ENCODE results near the gene ASIP. TPM values are rescaled to one million over a fixed set of nuclear protein-coding genes. Genes with fewer than 3 reads are reported as not detected.

The ASIP gene
- total and polyA plus RNA-seq, 2 of the 13 experiments (the other 11 are each of a cell fraction or from before 2014, with no cell fraction given) = not detected

DNA sequence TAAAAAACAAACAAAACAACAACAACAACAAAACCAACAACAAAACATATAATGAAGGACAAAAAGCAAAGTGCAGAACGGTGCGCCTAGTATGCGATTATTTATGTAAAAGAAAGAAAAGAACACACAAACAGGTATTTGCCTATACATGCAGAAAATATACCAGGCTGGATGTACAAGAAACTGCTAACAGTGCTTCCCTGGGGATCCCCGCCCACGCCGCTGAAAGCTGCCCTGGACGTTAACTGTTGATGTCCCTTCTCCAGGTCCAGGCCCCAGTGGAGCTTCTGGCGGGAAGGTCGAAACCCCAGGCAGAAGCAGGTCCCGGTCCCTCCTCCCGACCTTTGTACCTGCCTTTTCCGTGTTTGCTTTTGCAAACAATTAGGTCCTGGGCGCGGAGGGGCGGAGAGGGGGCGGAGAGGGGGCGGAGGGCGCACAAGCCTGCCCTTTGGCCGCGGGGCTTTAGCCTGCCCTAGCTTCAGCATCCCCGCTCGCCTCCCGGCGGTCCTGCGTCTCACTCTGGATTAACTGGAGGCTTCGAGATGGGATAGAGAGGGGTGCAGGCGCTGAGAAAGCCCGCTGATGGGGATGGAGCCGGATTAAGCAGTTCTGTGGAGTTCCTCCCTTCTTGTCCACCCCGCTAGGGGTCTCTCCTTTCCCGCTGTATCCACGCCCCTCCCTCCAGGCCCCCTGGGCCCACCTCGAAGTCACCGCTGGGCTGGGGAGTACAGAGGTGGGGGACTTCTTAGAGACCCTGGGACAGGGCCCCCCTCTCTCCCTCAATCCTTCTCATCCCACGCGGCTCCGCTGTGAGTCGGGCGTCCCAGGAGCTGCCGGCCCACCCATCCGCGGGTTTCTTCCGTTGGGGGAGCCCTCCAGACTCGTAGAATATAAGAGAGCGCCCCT is 70.1 kb downstream of the ASIP start (continued):
- TF ChIP-seq, protein P1, sequence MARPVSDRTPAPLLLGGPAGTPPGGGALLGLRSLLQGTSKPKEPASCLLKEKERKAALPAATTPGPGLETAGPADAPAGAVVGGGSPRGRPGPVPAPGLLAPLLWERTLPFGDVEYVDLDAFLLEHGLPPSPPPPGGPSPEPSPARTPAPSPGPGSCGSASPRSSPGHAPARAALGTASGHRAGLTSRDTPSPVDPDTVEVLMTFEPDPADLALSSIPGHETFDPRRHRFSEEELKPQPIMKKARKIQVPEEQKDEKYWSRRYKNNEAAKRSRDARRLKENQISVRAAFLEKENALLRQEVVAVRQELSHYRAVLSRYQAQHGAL (CRISPR knock-in tag; IDR thresholded peaks at IDR 0.05; ENCODE audit: not compliant biosample characterization) = peak; percentile 34
- TF ChIP-seq PRDM4 (CRISPR knock-in tag; IDR thresholded peaks at IDR 0.05; ENCODE audit: borderline replicate concordance) (no peak), NFAT5 (CRISPR knock-in tag; IDR thresholded peaks at IDR 0.05) (no peak), RFX3 (CRISPR knock-in tag; IDR thresholded peaks at IDR 0.05) (no peak), ZNF17 (CRISPR knock-in tag; IDR thresholded peaks at IDR 0.05) (no peak), PHF8 (CRISPR knock-in tag; IDR thresholded peaks at IDR 0.05) (peak; percentile 34), KDM2A (CRISPR knock-in tag; IDR thresholded peaks at IDR 0.05; ENCODE audit: borderline replicate concordance, low read depth) (peak; percentile 86), ZNF747 (CRISPR knock-in tag; IDR thresholded peaks at IDR 0.05; ENCODE audit: borderline replicate concordance) (peak; percentile 95), ZNF557 (CRISPR knock-in tag; IDR thresholded peaks at IDR 0.05) (0 out of 2 replicates have a peak, but pooled peaks have one; percentile 68), PHF21A (CRISPR knock-in tag; IDR thresholded peaks at IDR 0.05) (peak; percentile 90), EZH2 (conservative IDR thresholded peaks at IDR 0.05; ENCODE audit: low read depth, low read length) (no peak), ZFP82 (CRISPR knock-in tag; IDR thresholded peaks at IDR 0.05; ENCODE audit: borderline replicate concordance) (0 out of 2 replicates have a peak, but pooled peaks have one; percentile 79), POLR2A (IDR thresholded peaks at IDR 0.05; ENCODE audit: insufficient read depth in 1 of 2, low read depth in 2 of 2, low read length in 2 of 2) (peak; percentile 73 to 74), SNRNP70 (IDR thresholded peaks at IDR 0.05; ENCODE audit: low read depth, low read length) (no peak), ETS1 (CRISPR knock-in tag; IDR thresholded peaks at IDR 0.05) (no peak), ZNF891 (CRISPR knock-in tag; IDR thresholded peaks at IDR 0.05) (peak; percentile 84)
- TF ChIP-seq, protein P2, sequence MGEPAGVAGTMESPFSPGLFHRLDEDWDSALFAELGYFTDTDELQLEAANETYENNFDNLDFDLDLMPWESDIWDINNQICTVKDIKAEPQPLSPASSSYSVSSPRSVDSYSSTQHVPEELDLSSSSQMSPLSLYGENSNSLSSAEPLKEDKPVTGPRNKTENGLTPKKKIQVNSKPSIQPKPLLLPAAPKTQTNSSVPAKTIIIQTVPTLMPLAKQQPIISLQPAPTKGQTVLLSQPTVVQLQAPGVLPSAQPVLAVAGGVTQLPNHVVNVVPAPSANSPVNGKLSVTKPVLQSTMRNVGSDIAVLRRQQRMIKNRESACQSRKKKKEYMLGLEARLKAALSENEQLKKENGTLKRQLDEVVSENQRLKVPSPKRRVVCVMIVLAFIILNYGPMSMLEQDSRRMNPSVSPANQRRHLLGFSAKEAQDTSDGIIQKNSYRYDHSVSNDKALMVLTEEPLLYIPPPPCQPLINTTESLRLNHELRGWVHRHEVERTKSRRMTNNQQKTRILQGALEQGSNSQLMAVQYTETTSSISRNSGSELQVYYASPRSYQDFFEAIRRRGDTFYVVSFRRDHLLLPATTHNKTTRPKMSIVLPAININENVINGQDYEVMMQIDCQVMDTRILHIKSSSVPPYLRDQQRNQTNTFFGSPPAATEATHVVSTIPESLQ (CRISPR knock-in tag; conservative IDR thresholded peaks at IDR 0.05) = no peak

Data from HepG2 (cell line).